Measurements from ENCODE around the gene MAN2A2. TPM values are rescaled to one million over a fixed set of nuclear protein-coding genes. Genes with fewer than 3 reads are reported as not detected.

The MAN2A2 gene
- total and polyA plus RNA-seq, 2 donors (not counting 3 experiments of a cell fraction or from before 2014, with no cell fraction given): 60.9 to 77.7 TPM

- Histone ChIP-seq H3K27me3 (ENCODE audit: control insufficient read depth in 2 of 2, insufficient read depth in 2 of 2, low read length in 2 of 2) (no peaks in the 10 kb centered on the region), H3K9ac (replicated peaks; ENCODE audit: extremely low read depth, insufficient read depth, low read length) (no peak overlapping the region), H3K4me3 (replicated peaks in 1 of 3; ENCODE audit: insufficient read depth in 1 of 3, low read depth in 1 of 3, low read length in 3 of 3) (no peak overlapping the region), H2AFZ (ENCODE audit: low read depth, low read length) (no peak overlapping the region), H3K79me2 (ENCODE audit: control insufficient read depth, insufficient read depth, low read length) (peaks cover 10% of the 10 kb centered on the region), H3K36me3 (ENCODE audit: control insufficient read depth in 2 of 2, extremely low read depth in 1 of 2, insufficient read depth in 2 of 2, low read length in 2 of 2) (peaks cover 10 to 47% of the 10 kb centered on the region in 2 experiments), H3K4me2 (ENCODE audit: insufficient read depth, low read length) (no peak overlapping the region), H3K4me1 (ENCODE audit: control insufficient read depth, extremely low read depth, insufficient read depth, low read length) (peaks cover 15% of the 10 kb centered on the region), H3K9me1 (replicated peaks; ENCODE audit: control insufficient read depth, extremely low read depth, insufficient read depth, low read length) (no peaks in the 10 kb centered on the region), H4K20me1 (replicated peaks; ENCODE audit: control insufficient read depth, extremely low read depth, insufficient read depth, low read length) (no peaks in the 10 kb centered on the region), H3K9me3 (replicated peaks; ENCODE audit: control insufficient read depth, insufficient read depth, low read length) (no peaks in the 10 kb centered on the region), H3K27ac (ENCODE audit: insufficient read depth, low read depth, low read length) (no peak overlapping the region)
- ChIA-PET POLR2A (no interaction called here), CTCF (interaction anchor here (1.5 to 3.7 kb wide), 2 partner anchors 42 to 242 kb away, joined by 3 to 18 read pairs; partner anchors contain the start of gene HDDC3)
- no TSS peak for BruUV-seq (replicated peaks)
- DNase-seq (ENCODE audit: low read depth, low spot score) (no peak), FAIRE-seq (no peak)
- TF ChIP-seq MYC (IDR thresholded peaks at IDR 0.05; ENCODE audit: low read depth, low read length) (no peak), FOS (IDR thresholded peaks at IDR 0.05; ENCODE audit: borderline replicate concordance, insufficient read depth, low read length) (no peak), POLR2A (IDR thresholded peaks at IDR 0.05; ENCODE audit: low read depth, low read length) (no peak), POLR2AphosphoS5 (IDR thresholded peaks at IDR 0.05; ENCODE audit: insufficient read depth, low read depth, low read length) (no peak), CTCF (IDR thresholded peaks at IDR 0.05; ENCODE audit: extremely low read depth in 1 of 2, insufficient read depth in 1 of 2, low read depth in 1 of 2, low read length in 2 of 2) (no peak), GATA2 (IDR thresholded peaks at IDR 0.05; ENCODE audit: insufficient read depth, insufficient read length, low read depth, low read length) (no peak), MAX (IDR thresholded peaks at IDR 0.05; ENCODE audit: insufficient read depth, insufficient read length) (no peak)
- intact Hi-C loops (cut with micrococcal nuclease): loop anchor here (5.0 to 10.0 kb wide), 2 partner anchors 355 to 393 kb away; no protein-coding TSS in a partner anchor
- dilution Hi-C loops (cut with MboI; ENCODE audit: extremely low pct_ligation_motif_present, low sequenced_read_pairs): no loop called here
Measured at GRCh38 chr15:90889736-90890456, 13.2 kb upstream of the MAN2A2 start.
